Kidney epithelial cell (primary cell): ENCODE data around the gene LRRC55. TPM values are rescaled to one million over a fixed set of nuclear protein-coding genes. Genes with fewer than 3 reads are reported as not detected.

Experiments used
- DNase-seq: peaks from one replicate; pipeline ENCODE4 v3.0.0-alpha.2; 2010; ENCODE audit warnings: low read depth
- H3K27me3 ChIP-seq: 2 replicates; pipeline ENCODE4 v1.6.0; 2011; ENCODE audit warnings: low read length; ENCODE audit not compliant: control insufficient read depth, insufficient read depth
- H3K36me3 ChIP-seq: 2 replicates; pipeline ENCODE4 v1.5.1; 2011; ENCODE audit warnings: low read length; ENCODE audit not compliant: control insufficient read depth, insufficient read depth
- H3K4me3 ChIP-seq: 2 replicates; pipeline ENCODE4 v1.5.1; 2011; ENCODE audit warnings: low read depth, mild to moderate bottlenecking, control low read depth, low read length
- CTCF ChIP-seq: IDR thresholded peaks from 2 replicates; pipeline ENCODE4 v1.5.1; 2011; ENCODE audit warnings: mild to moderate bottlenecking, moderate library complexity, low read length, control low read depth, inconsistent platforms; ENCODE audit not compliant: insufficient read depth, poor library complexity, severe bottlenecking
- total RNA-seq: library from RNA; depleted of rRNA; stranded (reverse); fragments of >200 nt; gene quantifications from 2 replicates; pipeline ENCODE4 v1.2.3, GENCODE V29; 2015

LRRC55 gene
- total RNA-seq, 1 donor from 2014 or later, result 0.04 TPM

- no peak overlapping the region for H3K4me3 ChIP-seq
- DNase-seq, result no peak
- no peaks in the 10 kb centered on the region for H3K36me3 ChIP-seq
- peaks cover 14% of the 10 kb centered on the region for H3K27me3 ChIP-seq
- no peak for TF ChIP-seq CTCF
Observed at GRCh38 chr11:57175478-57175877, 6.3 kb upstream of the LRRC55 start.

GRCh38 chr11:57178334-57178733 lies 3.4 kb upstream of the LRRC55 start:
- H3K27me3 ChIP-seq, result peaks cover 23% of the 10 kb centered on the region
- TF ChIP-seq CTCF, result no peak
- H3K36me3 ChIP-seq, result no peaks in the 10 kb centered on the region
- H3K4me3 ChIP-seq, result no peak overlapping the region
- no peak for DNase-seq

- DNase-seq, result no peak
- H3K27me3 ChIP-seq, result peaks cover 23% of the 10 kb centered on the region
- no peaks in the 10 kb centered on the region for H3K36me3 ChIP-seq
- no peak overlapping the region for H3K4me3 ChIP-seq
- no peak for TF ChIP-seq CTCF
Observed at GRCh38 chr11:57179681-57180080, 2.1 kb upstream of the LRRC55 start.

GRCh38 chr11:57180081-57180561 lies 1.6 kb upstream of the LRRC55 start:
- Histone ChIP-seq H3K36me3 (no peaks in the 10 kb centered on the region), H3K27me3 (peaks cover 23% of the 10 kb centered on the region), H3K4me3 (no peak overlapping the region)
- no peak for DNase-seq
- no peak for TF ChIP-seq CTCF

- Histone ChIP-seq H3K4me3 (no peak overlapping the region), H3K36me3 (no peaks in the 10 kb centered on the region), H3K27me3 (peaks cover 23% of the 10 kb centered on the region)
- no peak for DNase-seq
- no peak for TF ChIP-seq CTCF
Observed at GRCh38 chr11:57180964-57181363, 789 bp upstream of the LRRC55 start.

GRCh38 chr11:57182896-57183295 lies 1.1 kb downstream of the LRRC55 start:
- Histone ChIP-seq H3K27me3 (peaks cover 23% of the 10 kb centered on the region), H3K4me3 (no peak overlapping the region)
- TF ChIP-seq CTCF, result no peak

More at GRCh38 chr11:57182896-57183295, 1.1 kb downstream of the LRRC55 start:
- no peak for DNase-seq
- no peaks in the 10 kb centered on the region for H3K36me3 ChIP-seq
